Muscle layer of duodenum (tissue), 2 donors: ENCODE results near the gene PRR5.

Experiments used
- H3K27ac ChIP-seq: one replicate; pipeline ENCODE4 v1.7.0; 2013; ENCODE audit warnings: mild to moderate bottlenecking, low read length
- H3K27me3 ChIP-seq: one replicate; pipeline ENCODE4 v1.7.0; 2013; ENCODE audit warnings: low read depth, mild to moderate bottlenecking, control low read depth, low read length
- H3K36me3 ChIP-seq, 2 donors: one replicate each; pipeline ENCODE4 v1.7.0; 2013; ENCODE audit warnings: low read length in 2 of 2, control low read depth in 1 of 2, mild to moderate bottlenecking in 1 of 2; ENCODE audit not compliant: insufficient read depth in 2 of 2, control insufficient read depth in 1 of 2
- H3K4me1 ChIP-seq, 2 donors: one replicate each; pipeline ENCODE4 v1.7.0; 2013; ENCODE audit warnings: low read length in 2 of 2, mild to moderate bottlenecking in 2 of 2, control low read depth in 1 of 2, moderate library complexity in 1 of 2; ENCODE audit not compliant: insufficient read depth in 2 of 2, control insufficient read depth in 1 of 2
- H3K4me3 ChIP-seq, 2 donors: one replicate each; pipeline ENCODE4 v1.7.0; 2013; ENCODE audit warnings: low read length in 2 of 2, low read depth in 1 of 2, mild to moderate bottlenecking in 1 of 2
- H3K9me3 ChIP-seq, 2 donors: one replicate each; pipeline ENCODE4 v1.7.0; 2013; ENCODE audit warnings: low read length in 2 of 2, control low read depth in 1 of 2, mild to moderate bottlenecking in 1 of 2; ENCODE audit not compliant: control insufficient read depth in 1 of 2
- donor health status: healthy.

Gene PRR5

DNA sequence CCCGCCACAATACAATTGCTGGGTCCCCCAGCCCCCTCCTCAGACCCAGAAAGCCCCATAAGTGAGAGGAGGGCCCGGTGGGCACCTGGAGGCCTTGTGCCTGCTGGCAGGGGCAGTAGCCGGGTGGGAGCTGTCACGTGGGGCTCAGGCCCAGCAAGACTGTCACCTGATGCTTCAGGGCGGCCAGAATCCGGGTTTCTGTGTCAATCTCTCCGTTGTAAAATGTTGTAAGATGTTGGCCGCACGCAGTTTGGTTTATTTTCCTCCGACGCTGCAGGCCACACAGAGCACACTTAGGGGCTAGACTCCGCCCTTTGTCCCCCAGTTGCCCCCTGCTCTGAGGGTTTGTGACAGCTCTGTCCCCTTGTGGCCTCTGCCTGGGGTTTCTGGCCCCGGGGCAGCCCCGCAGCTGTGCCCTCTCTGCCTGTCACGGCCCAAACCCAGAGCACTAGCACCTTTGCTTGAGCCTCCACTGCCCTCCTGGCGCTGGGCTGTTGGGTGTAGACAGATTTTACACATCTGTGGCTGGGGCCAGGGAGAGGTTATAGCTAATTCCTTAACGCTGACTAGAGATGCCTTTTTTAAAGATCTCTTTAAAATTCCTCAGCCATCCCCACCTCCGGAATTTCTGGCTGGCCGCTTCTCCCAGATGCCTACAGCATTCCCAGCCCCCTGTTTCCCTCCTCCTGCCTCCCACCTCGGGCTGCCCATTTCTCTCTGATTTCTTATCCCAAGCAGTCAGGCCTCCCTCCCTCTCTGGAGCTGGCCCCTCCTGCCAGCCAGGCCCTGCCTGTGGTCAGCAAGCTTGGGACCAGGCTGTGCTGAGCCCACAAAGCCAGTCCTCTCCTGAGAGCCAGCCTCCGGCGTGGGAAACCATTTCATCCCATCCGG, 3.2 kb upstream of the PRR5 start:
- no peaks in the 10 kb centered on the region for H3K36me3 ChIP-seq
- no peak overlapping the region for H3K4me3 ChIP-seq

DNA sequence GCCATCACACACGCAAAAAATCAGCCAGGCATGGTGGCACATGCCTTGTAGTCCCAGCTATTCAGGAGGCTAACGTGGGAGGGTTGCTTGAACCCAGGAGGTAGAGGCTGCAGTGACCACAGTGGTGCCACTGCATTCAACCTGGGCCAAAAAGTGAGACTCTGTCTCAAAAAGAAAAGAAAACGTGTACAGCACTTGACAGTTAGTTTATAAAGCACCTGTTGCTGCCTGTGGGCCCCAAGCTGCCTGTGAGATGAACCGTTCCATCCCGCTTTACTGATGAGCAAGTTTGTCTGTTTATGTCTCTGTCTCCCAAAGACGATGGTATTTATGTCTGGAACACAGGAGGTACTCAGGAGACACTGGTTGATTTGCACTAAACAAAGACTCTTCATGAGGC, 1.5 kb upstream of the PRR5 start:
- H3K4me1 ChIP-seq, result peaks cover 3 to 22% of the 10 kb centered on the region in 2 donors
- H3K27me3 ChIP-seq, result no peaks in the 10 kb centered on the region
- H3K9me3 ChIP-seq, result no peaks in the 10 kb centered on the region
- H3K27ac ChIP-seq, result no peak overlapping the region
- no peaks in the 10 kb centered on the region for H3K36me3 ChIP-seq
- H3K4me3 ChIP-seq, result no peak overlapping the region

More for the DNA sequence above, 3.2 kb upstream of the PRR5 start:
- H3K4me1 ChIP-seq, result peaks cover 3 to 22% of the 10 kb centered on the region in 2 donors
- no peaks in the 10 kb centered on the region for H3K9me3 ChIP-seq
- no peaks in the 10 kb centered on the region for H3K27me3 ChIP-seq
- no peak overlapping the region for H3K27ac ChIP-seq

DNA sequence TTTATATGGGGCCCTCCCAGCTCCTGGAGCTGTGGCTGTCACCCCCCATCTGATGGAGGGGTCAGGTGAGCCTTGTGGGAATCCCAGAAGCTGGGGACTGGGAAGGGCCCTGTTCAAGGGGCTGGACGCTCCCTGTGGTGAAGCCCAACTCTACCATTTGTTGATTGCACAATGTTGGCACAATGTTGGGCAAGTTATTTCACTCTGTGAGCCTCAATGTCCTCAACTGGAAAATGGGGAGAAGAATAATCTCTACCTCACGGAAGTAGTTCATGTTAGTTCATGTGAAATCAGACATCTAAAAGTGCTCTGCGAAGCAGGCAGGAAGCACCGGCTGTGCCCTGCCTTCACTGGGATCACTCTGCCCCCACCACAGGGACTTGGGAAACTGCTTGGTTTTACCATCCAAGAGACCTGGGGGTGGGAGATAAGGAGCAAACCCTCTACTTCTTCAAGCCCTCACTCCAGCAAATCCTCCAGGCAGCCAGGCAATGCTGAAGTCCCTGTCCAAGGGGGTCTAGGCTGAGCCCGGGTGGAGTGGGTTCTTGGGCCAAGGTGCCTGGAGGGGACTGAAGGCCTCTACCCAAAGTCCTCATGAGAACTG, 715 bp upstream of the PRR5 start:
- Histone ChIP-seq H3K9me3 (no peaks in the 10 kb centered on the region), H3K36me3 (no peaks in the 10 kb centered on the region), H3K27me3 (no peaks in the 10 kb centered on the region), H3K4me3 (peak overlapping the region in 1 of 2 donors; percentile 6), H3K27ac (no peak overlapping the region), H3K4me1 (peaks cover 3 to 22% of the 10 kb centered on the region in 2 donors)

DNA sequence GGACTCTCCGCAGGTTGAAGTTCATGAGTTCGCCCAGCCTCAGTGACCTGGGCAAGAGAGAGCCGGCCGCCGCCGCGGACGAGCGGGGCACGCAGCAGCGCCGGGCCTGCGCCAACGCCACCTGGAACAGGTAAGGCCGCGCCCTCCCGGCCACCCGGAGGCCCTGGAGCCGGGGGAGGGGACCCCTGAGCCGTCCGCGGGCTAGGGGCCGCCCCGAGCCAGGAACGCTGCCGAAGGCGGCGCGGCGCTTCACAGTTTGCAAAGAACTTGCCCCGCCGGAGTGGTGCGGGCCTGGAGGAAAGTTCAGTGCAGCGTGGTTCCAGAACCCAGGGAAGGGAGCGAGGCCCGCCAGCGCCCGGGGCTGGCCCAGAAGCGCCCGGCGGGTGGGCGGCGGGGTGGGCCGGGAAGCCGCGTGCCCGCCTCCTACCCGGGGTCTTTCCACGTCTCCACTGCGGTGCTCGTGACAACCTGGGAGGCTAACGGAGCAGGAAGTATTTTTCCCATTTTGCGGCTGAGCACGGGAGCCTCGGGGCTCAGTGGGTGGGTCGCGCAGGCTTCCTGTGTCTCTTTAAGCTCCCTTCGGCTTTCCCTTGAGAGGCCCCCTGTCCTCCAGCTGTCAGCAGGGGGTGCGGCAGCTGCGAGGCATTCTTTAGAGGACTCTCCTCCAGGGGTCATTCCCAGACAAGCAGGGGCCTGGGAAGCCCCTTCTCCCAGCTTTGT, 635 bp downstream of the PRR5 start:
- Histone ChIP-seq H3K9me3 (no peaks in the 10 kb centered on the region), H3K27ac (no peak overlapping the region), H3K36me3 (no peaks in the 10 kb centered on the region), H3K27me3 (no peaks in the 10 kb centered on the region), H3K4me1 (peaks cover 3 to 18% of the 10 kb centered on the region in 2 donors), H3K4me3 (peak overlapping the region; percentile 52 to 64)

DNA sequence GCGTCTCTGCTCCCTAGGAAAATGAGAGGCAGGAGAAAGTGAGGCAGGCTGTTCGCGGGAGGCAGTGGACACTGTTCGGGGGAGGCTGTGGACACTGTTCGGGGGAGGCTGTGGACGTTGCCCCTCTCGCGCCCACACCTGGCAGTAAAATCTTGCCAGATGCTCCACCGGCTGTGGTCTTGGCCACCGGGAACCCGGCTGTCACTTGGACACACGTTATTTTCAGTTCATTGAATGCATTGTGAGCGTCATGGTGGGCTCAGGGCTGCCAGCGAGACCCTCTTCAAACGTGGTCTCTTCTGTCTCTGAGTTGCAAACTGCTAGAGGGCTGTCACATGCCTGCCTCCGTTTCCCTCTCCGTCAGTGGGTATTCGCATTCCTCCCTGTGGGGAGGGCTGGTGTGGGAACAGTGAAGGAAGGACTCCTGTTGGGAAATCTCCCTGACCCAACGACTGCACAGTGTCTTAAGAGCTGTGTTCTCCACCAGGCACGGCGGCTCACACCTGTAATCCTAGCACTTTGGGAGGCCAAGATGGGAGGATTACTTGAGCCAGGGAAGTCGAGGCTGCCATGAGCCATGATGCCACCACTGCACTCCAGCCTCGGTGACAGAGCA, 1.4 kb downstream of the PRR5 start:
- no peaks in the 10 kb centered on the region for H3K9me3 ChIP-seq
- no peaks in the 10 kb centered on the region for H3K27me3 ChIP-seq
- no peak overlapping the region for H3K27ac ChIP-seq
- peak overlapping the region; percentile 52 to 64 for H3K4me3 ChIP-seq
- peaks cover 0 to 17% of the 10 kb centered on the region in 2 donors for H3K4me1 ChIP-seq
- H3K36me3 ChIP-seq, result no peaks in the 10 kb centered on the region

DNA sequence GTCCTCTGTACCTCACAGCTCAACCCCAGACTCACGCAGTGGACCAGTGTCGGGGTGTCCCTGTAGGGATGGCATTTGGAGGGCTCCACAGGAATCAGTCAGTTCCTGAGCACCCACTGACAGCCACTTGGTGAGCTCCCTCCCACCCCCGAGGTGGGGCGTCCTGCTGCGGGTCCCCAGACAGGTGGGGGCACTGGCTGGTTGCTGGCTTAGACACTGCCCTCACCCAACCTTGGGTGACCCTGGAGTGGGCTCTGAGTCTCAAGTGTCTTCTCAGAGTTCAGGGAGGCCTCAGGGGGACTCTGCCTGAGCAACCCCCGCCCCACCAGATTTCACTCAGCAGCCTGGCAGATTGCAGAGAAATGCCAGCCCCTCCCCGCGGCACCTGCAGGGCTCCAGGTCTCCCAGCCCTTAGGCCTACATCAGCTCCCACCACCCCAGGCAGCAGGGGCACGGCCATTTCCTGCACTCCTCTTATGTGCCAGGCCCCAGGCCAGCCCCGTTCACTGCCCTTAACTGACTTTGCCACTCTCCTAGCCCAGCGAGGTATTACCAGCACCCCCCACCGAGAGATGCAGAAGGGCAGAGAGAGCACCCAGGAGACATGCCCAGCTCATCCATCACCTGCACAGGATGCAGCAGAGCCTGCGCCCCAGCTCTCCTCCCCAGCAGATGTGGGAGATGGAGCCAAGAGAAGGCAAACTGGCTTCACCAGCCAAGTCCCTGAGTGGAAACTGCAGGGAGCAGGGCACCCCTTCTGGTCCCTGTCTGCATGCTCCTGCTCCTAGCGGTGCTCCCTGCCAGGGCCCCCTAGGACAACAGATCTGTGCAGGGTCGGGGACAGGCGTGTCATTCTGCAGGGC, 2.4 kb downstream of the PRR5 start:
- Histone ChIP-seq H3K4me1 (peaks cover 0 to 17% of the 10 kb centered on the region in 2 donors), H3K27ac (no peak overlapping the region), H3K36me3 (no peaks in the 10 kb centered on the region), H3K27me3 (no peaks in the 10 kb centered on the region), H3K4me3 (no peak overlapping the region), H3K9me3 (no peaks in the 10 kb centered on the region)

DNA sequence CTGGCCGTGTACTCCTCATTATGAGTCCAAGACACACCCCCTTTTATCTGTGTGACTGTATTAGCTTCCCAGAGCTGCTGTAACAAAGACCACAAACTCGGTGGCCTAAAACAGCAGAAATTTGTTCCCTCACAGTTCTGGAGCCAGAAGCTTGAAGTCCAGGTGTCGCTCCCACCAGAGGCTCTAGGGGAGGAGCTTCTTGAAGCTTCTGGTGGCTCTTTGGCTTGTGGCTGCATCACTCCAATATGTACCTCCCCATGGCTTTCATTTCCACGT, 3.0 kb downstream of the PRR5 start:
- Histone ChIP-seq H3K9me3 (no peaks in the 10 kb centered on the region), H3K4me1 (peaks cover 0 to 17% of the 10 kb centered on the region in 2 donors), H3K27me3 (no peaks in the 10 kb centered on the region), H3K27ac (no peak overlapping the region), H3K4me3 (no peak overlapping the region), H3K36me3 (no peaks in the 10 kb centered on the region)

DNA sequence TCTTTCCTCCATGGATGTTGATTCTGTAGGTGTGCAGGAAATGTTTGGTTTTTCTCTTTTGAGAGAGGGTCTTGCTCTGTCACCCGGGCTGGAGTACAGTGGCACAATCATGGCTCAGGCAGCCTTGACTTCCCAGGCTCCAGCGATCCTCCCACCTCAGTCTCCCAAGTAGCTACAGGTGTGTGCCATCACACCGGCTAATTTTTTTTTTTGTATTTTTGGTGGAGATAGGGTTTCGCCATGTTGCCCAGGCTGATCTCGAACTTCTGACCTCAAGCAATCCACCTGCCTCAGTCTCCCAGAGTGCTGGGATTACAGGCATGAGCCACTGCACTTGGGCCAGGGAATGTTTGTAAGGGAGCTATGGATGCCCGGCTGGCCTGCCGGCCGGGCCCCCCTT, 4.5 kb downstream of the PRR5 start:
- Histone ChIP-seq H3K9me3 (no peaks in the 10 kb centered on the region), H3K27me3 (no peaks in the 10 kb centered on the region), H3K27ac (no peak overlapping the region), H3K36me3 (no peaks in the 10 kb centered on the region), H3K4me1 (peaks cover 0 to 15% of the 10 kb centered on the region in 2 donors), H3K4me3 (no peak overlapping the region)

DNA sequence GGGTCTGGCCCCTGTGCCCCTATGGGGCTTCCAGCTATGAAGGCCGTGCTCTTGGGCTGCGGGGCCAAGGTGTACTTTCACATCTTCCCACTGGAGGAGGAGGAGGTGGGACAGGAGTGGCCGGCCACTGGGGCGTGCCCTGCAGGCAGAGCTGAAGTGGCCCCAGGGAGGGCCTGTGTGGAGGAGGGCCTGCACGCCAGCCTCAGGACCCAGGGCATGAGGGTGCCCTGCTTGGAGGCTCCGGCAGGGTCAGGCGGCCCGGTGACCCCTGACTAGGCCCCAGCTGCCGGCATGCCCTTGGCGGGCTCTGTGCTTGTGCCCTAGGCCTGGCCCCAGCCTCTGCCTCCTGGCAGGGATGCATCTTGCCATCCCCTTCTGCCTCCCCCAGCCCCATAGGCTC, 5.2 kb downstream of the PRR5 start:
- H3K4me3 ChIP-seq, result no peak overlapping the region
- H3K27me3 ChIP-seq, result no peaks in the 10 kb centered on the region
- H3K9me3 ChIP-seq, result no peaks in the 10 kb centered on the region
- no peaks in the 10 kb centered on the region for H3K36me3 ChIP-seq
- H3K4me1 ChIP-seq, result peaks cover 0 to 13% of the 10 kb centered on the region in 2 donors
- no peak overlapping the region for H3K27ac ChIP-seq

DNA sequence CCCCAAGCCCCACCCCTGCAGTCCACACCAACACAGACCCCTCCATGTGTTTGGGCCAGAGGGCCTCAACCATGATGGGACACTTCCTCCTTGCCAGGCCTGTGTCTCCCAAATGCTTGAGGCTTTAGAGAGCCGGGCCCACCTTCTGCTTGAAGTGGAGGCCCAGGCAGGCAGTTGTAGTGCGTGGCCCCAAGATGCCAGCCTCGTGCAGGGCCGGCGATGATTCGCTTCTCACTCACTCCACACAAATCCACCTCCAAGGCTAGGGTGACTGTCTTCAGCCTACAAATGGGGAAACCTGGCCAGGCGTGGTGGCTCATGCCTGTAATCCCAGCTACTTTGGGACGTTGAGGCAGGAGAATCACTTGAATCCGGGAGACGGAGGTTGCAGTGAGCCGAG, 5.7 kb downstream of the PRR5 start:
- Histone ChIP-seq H3K27ac (no peak overlapping the region), H3K36me3 (no peaks in the 10 kb centered on the region), H3K4me3 (no peak overlapping the region), H3K27me3 (no peaks in the 10 kb centered on the region), H3K9me3 (no peaks in the 10 kb centered on the region), H3K4me1 (peaks cover 0 to 8% of the 10 kb centered on the region in 2 donors)
